H1 (cell line): ENCODE data around the gene SCAMP2. TPM values are rescaled to one million over a fixed set of nuclear protein-coding genes. Genes with fewer than 3 reads are reported as not detected.

Experiments used
- CTCF ChIA-PET: fragments of 300-600 bp; sonication (Branson Sonifier 250); formaldehyde crosslinking; loops from one replicate; lab custom pipeline; 2021; ENCODE audit not compliant: partially characterized antibody; lab: Charles Lee
- POLR2A ChIA-PET: fragments of 300-600 bp; sonication (Branson Sonifier 250); formaldehyde crosslinking; loops from one replicate; lab custom pipeline; 2021; ENCODE audit warnings: inconsistent platforms; ENCODE audit not compliant: partially characterized antibody; lab: Charles Lee
- DNase-seq, 2 experiments: peaks; one replicate each; pipeline versions ENCODE4 v3.0.0 to v3.0.0-alpha.2; 2010 to 2022; ENCODE audit warnings: low spot score in 2 of 2, low read depth in 1 of 2, mixed read lengths in 1 of 2
- FAIRE-seq: peaks from 2 replicates; lab custom pipeline; 2011; peaks lifted over from hg19 to GRCh38; lab: Jason Lieb, UNC
- H2AFZ ChIP-seq: 2 replicates; pipeline ENCODE4 v1.8.1; 2012; ENCODE audit warnings: low read length, inconsistent platforms
- H2AK5ac ChIP-seq: 2 replicates; pipeline ENCODE4 v1.6.1; 2013; ENCODE audit warnings: low read depth, low read length
- H2BK120ac ChIP-seq: replicated peaks from 2 replicates; pipeline ENCODE3; 2013; ENCODE audit warnings: low read depth, low read length, inconsistent platforms
- H2BK12ac ChIP-seq: 2 replicates; pipeline ENCODE4 v1.6.1; 2013; ENCODE audit warnings: low read depth, low read length
- H2BK15ac ChIP-seq: 2 replicates; pipeline ENCODE4 v1.6.1; 2013; ENCODE audit warnings: low read length
- H2BK20ac ChIP-seq: 2 replicates; pipeline ENCODE4 v1.6.1; 2013; ENCODE audit warnings: low read length
- H2BK5ac ChIP-seq: 2 replicates; pipeline ENCODE4 v1.6.1; 2013; ENCODE audit warnings: low read depth, low read length
- H3K14ac ChIP-seq: 2 replicates; pipeline ENCODE4 v1.6.1; 2013; ENCODE audit warnings: inconsistent platforms; ENCODE audit not compliant: insufficient read length
- H3K18ac ChIP-seq: 2 replicates; pipeline ENCODE4 v1.6.1; 2013; ENCODE audit warnings: low read length; ENCODE audit errors: extremely low read depth
- H3K23ac ChIP-seq: 2 replicates; pipeline ENCODE4 v1.6.1; 2013; ENCODE audit warnings: inconsistent platforms; ENCODE audit not compliant: insufficient read length
- H3K23me2 ChIP-seq: 2 replicates; pipeline ENCODE4 v1.6.1; 2013; ENCODE audit warnings: low read depth, low read length
- H3K27ac ChIP-seq: 2 replicates; pipeline ENCODE4 v1.6.1; 2011; ENCODE audit warnings: low read depth, low read length, inconsistent platforms
- H3K27me3 ChIP-seq, 4 experiments: replicated peaks in 1 of 4; 1 replicate in 1 of 4; 2 replicates in 3 of 4; pipeline versions ENCODE4 v1.6.1 to v1.8.1; 2011 to 2013; ENCODE audit warnings: low read length in 3 of 4, mild to moderate bottlenecking in 3 of 4, inconsistent platforms in 2 of 4, mixed read lengths in 2 of 4, moderate library complexity in 1 of 4; ENCODE audit not compliant: control insufficient read depth in 3 of 4, insufficient read depth in 3 of 4; ENCODE audit errors: extremely low read depth in 1 of 4
- H3K36me3 ChIP-seq, 4 experiments: 2 replicates each; pipeline versions ENCODE4 v1.6.1 to v1.8.1; 2011 to 2013; ENCODE audit warnings: mild to moderate bottlenecking in 4 of 4, low read length in 3 of 4, moderate library complexity in 2 of 4, control low read depth in 1 of 4, inconsistent platforms in 1 of 4; ENCODE audit not compliant: insufficient read depth in 4 of 4, control insufficient read depth in 2 of 4
- H3K4ac ChIP-seq: replicated peaks from 2 replicates; pipeline ENCODE3; 2013; ENCODE audit warnings: low read length, low read depth, mixed read lengths, inconsistent platforms; ENCODE audit not compliant: insufficient read length
- H3K4me1 ChIP-seq, 4 experiments: replicated peaks in 1 of 4; 1 replicate in 1 of 4; 2 replicates in 3 of 4; pipeline versions ENCODE4 v1.6.1 to v1.8.1; 2011 to 2013; ENCODE audit warnings: low read length in 3 of 4, inconsistent platforms in 2 of 4, mixed read lengths in 1 of 4; ENCODE audit not compliant: insufficient read depth in 4 of 4, control insufficient read depth in 3 of 4
- H3K4me2 ChIP-seq, 2 experiments: 2 replicates each; pipeline versions ENCODE4 v1.6.1 to v1.8.1; 2011 to 2013; ENCODE audit warnings: low read depth in 2 of 2, low read length in 2 of 2, control low read depth in 1 of 2, inconsistent platforms in 1 of 2, mild to moderate bottlenecking in 1 of 2; ENCODE audit not compliant: insufficient read depth in 1 of 2
- H3K4me3 ChIP-seq, 4 experiments: fragments of 200-600, 300-600 bp in 1 of 4; sonication (generic), shearing (Covaris generic), sonication (Bioruptor Twin) in 1 of 4; 2 replicates each; pipeline versions ENCODE4 v1.5.1 to v1.8.1; 2011 to 2016; ENCODE audit warnings: low read length in 4 of 4, low read depth in 3 of 4, control low read depth in 2 of 4, inconsistent platforms in 2 of 4, mild to moderate bottlenecking in 2 of 4, mixed read lengths in 1 of 4, moderate library complexity in 1 of 4; ENCODE audit not compliant: insufficient read depth in 2 of 4; ENCODE audit errors: extremely low read depth in 1 of 4
- H3K56ac ChIP-seq: replicated peaks from 2 replicates; pipeline ENCODE3; 2013; ENCODE audit warnings: low read depth, mild to moderate bottlenecking, mixed read lengths, low read length, inconsistent platforms; ENCODE audit not compliant: insufficient read length
- H3K79me1 ChIP-seq: 2 replicates; pipeline ENCODE4 v1.6.1; 2013; ENCODE audit warnings: low read depth, low read length, control low read depth
- H3K79me2 ChIP-seq, 2 experiments: 2 replicates each; pipeline versions ENCODE4 v1.6.1 to v1.8.1; 2012 to 2013; ENCODE audit warnings: low read length in 2 of 2, mild to moderate bottlenecking in 2 of 2, inconsistent platforms in 1 of 2; ENCODE audit not compliant: insufficient read depth in 2 of 2, control insufficient read depth in 1 of 2
- H3K9ac ChIP-seq, 4 experiments: replicated peaks in 1 of 4; 1 replicate in 1 of 4; 2 replicates in 3 of 4; pipeline versions ENCODE4 v1.6.1 to v1.8.1; 2011 to 2013; ENCODE audit warnings: low read depth in 3 of 4, low read length in 3 of 4, control low read depth in 2 of 4, mild to moderate bottlenecking in 2 of 4, moderate library complexity in 2 of 4, inconsistent platforms in 1 of 4; ENCODE audit errors: extremely low read depth in 1 of 4
- H3K9me3 ChIP-seq, 2 experiments: 2 replicates each; pipeline versions ENCODE4 v1.6.1 to v1.8.1; 2012 to 2013; ENCODE audit warnings: mild to moderate bottlenecking in 2 of 2, moderate library complexity in 2 of 2, control low read depth in 1 of 2, inconsistent platforms in 1 of 2, low read depth in 1 of 2, low read length in 1 of 2, mixed read lengths in 1 of 2; ENCODE audit not compliant: insufficient read depth in 2 of 2
- H4K20me1 ChIP-seq, 2 experiments: replicated peaks in 1 of 2; 2 replicates each; pipeline versions ENCODE3 to v1.8.1; 2011 to 2013; ENCODE audit warnings: inconsistent platforms in 2 of 2, low read length in 2 of 2, mild to moderate bottlenecking in 1 of 2; ENCODE audit not compliant: insufficient read depth in 2 of 2, control insufficient read depth in 1 of 2
- H4K5ac ChIP-seq: 2 replicates; pipeline ENCODE4 v1.6.1; 2013; ENCODE audit warnings: low read length, low read depth, mixed read lengths, inconsistent platforms; ENCODE audit not compliant: insufficient read length
- H4K8ac ChIP-seq: 2 replicates; pipeline ENCODE4 v1.8.0; 2013; ENCODE audit warnings: mild to moderate bottlenecking, moderate library complexity, low read length, inconsistent platforms; ENCODE audit not compliant: insufficient read depth; ENCODE audit errors: extremely low read depth
- H4K91ac ChIP-seq: replicated peaks from 2 replicates; pipeline ENCODE3; 2013; ENCODE audit warnings: low read length, mixed read lengths, inconsistent platforms; ENCODE audit not compliant: insufficient read length
- ASH2L ChIP-seq: fragments of 200-600, 300-600 bp; sonication (generic); IDR thresholded peaks from one replicate; pipeline ENCODE4 v1.7.1; 2017; ENCODE audit warnings: low read length
- ATF3 ChIP-seq: IDR thresholded peaks from 2 replicates; pipeline ENCODE4 v1.6.1; 2011; ENCODE audit warnings: low read depth, mild to moderate bottlenecking, low read length; ENCODE audit not compliant: insufficient read depth
- BACH1 ChIP-seq: IDR thresholded peaks from 2 replicates; pipeline ENCODE4 v1.6.1; 2012; ENCODE audit warnings: low read length, improper control_type of control experiment
- BRCA1 ChIP-seq: IDR thresholded peaks from 2 replicates; pipeline ENCODE4 v1.6.1; 2012; ENCODE audit warnings: low read depth, low read length, improper control_type of control experiment
- E2F6 ChIP-seq: IDR thresholded peaks from 2 replicates; pipeline ENCODE4 v1.6.1; 2012; ENCODE audit warnings: inconsistent platforms
- EP300 ChIP-seq, 2 experiments: IDR thresholded peaks; 1 replicate in 1 of 2; 2 replicates in 1 of 2; pipeline ENCODE4 v1.6.1; 2011 to 2012; ENCODE audit warnings: low read depth in 2 of 2, low read length in 2 of 2, mild to moderate bottlenecking in 2 of 2, borderline replicate concordance in 1 of 2, inconsistent platforms in 1 of 2, moderate library complexity in 1 of 2
- POLR2A ChIP-seq, 2 experiments: IDR thresholded peaks; 1 replicate in 1 of 2; 2 replicates in 1 of 2; pipeline ENCODE4 v1.6.1; 2011; ENCODE audit warnings: low read depth in 2 of 2, low read length in 2 of 2, mild to moderate bottlenecking in 2 of 2; ENCODE audit errors: control extremely low read depth in 1 of 2
- RAD21 ChIP-seq, 2 experiments: IDR thresholded peaks in 1 of 2; conservative IDR thresholded peaks in 1 of 2; 2 replicates each; pipeline ENCODE4 v1.6.1; 2011; ENCODE audit warnings: low read depth in 2 of 2, low read length in 2 of 2, improper control_type of control experiment in 1 of 2, inconsistent platforms in 1 of 2, mild to moderate bottlenecking in 1 of 2, moderate library complexity in 1 of 2
- SIN3A ChIP-seq, 2 experiments: IDR thresholded peaks in 1 of 2; conservative IDR thresholded peaks in 1 of 2; 2 replicates each; pipeline ENCODE4 v1.6.1; 2011 to 2012; ENCODE audit warnings: low read length in 2 of 2, improper control_type of control experiment in 1 of 2, low read depth in 1 of 2, mild to moderate bottlenecking in 1 of 2
- SP1 ChIP-seq: IDR thresholded peaks from 2 replicates; pipeline ENCODE4 v1.6.1; 2011; ENCODE audit warnings: low read depth, low read length
- TAF7 ChIP-seq: optimal IDR thresholded peaks from 2 replicates; pipeline ENCODE3; 2011; ENCODE audit warnings: low read depth, mild to moderate bottlenecking, inconsistent platforms, low read length, moderate library complexity, borderline replicate concordance
- TBP ChIP-seq: IDR thresholded peaks from 2 replicates; pipeline ENCODE4 v1.6.1; 2011; ENCODE audit warnings: low read depth, low read length, improper control_type of control experiment
- TCF12 ChIP-seq: IDR thresholded peaks from 2 replicates; pipeline ENCODE4 v1.6.1; 2011; ENCODE audit warnings: low read depth, mild to moderate bottlenecking, low read length
- WGBS, 2 experiments: shearing (Covaris generic) in 1 of 2; methylation state at CpG; one replicate each; pipeline versions ENCODE4 v1.1.6 to v1.1.7; 2013 to 2015; ENCODE audit warnings: low lambda C conversion rate in 2 of 2, mixed read lengths in 2 of 2, inconsistent platforms in 1 of 2, low coverage in 1 of 2, missing lambda C conversion rate in 1 of 2; ENCODE audit not compliant: insufficient replicate concordance in 2 of 2, insufficient coverage in 1 of 2, insufficient read length in 1 of 2; ENCODE audit errors: extremely low coverage in 1 of 2, missing lambda C conversion rate in 1 of 2; 5-methylcytosine and 5-hydroxymethylcytosine counted together
- polyA plus RNA-seq, 7 experiments: library from polyadenylated mRNA; depleted of rRNA in 3 of 7; stranded (reverse) in 5 of 7; unstranded in 2 of 7; fragments of >200 nt in 5 of 7; fragments of 200-250 nt in 2 of 7; gene quantifications; 1 replicate in 5 of 7; 2 replicates in 1 of 7; 4 replicates in 1 of 7; pipeline versions ENCODE4 v1.2.1 to v1.2.3, GENCODE V29; 2011 to 2013; ENCODE audit warnings: missing spikeins in 2 of 7, mixed read lengths in 2 of 7
- total RNA-seq: library from RNA; stranded (reverse); fragmentation: NEBNext Ultra II Directional; extraction: Animal tissue kit (Norgen Biotek cat#: 25700); gene quantifications from 2 replicates; pipeline ENCODE4 v1.2.1, GENCODE V29; 2021

The SCAMP2 gene
- total and polyA plus RNA-seq, 2 of the 8 experiments (the other 6 are each of a cell fraction or from before 2014, with no cell fraction given) = 41.7 to 131 TPM

GRCh38 chr15:74878273-74878672 is 5.1 kb upstream of the SCAMP2 start:
- H3K56ac ChIP-seq = no peak overlapping the region
- no peak overlapping the region for H4K5ac ChIP-seq
- no peaks in the 10 kb centered on the region for H4K20me1 ChIP-seq
- H3K23me2 ChIP-seq = peaks cover 5% of the 10 kb centered on the region; the same call in 1 of the 2 replicates
- no peaks in the 10 kb centered on the region for H3K79me2 ChIP-seq
- no peak overlapping the region for H3K4me2 ChIP-seq
- 75% methylated on average over 4 of the region's 4 CpGs; no CpG with 5 or more reads in 1 of the 2 experiments for WGBS, 2 experiments
- no peak overlapping the region for H3K4ac ChIP-seq
- peaks cover 0 to 3% (median 3%) of the 10 kb centered on the region in 4 experiments; a peak in 3 of 7 replicates for H3K4me1 ChIP-seq
- DNase-seq (no peak), FAIRE-seq (no peak)
- no peaks in the 10 kb centered on the region for H3K27me3 ChIP-seq
- H3K4me3 ChIP-seq = no peak overlapping the region
- H3K9me3 ChIP-seq = no peaks in the 10 kb centered on the region
- no peak overlapping the region for H4K8ac ChIP-seq
- CTCF ChIA-PET = interaction anchor here (0.8 to 2.0 kb wide), 2 partner anchors 23 to 26 kb away, joined by 3 to 13 read pairs; no protein-coding TSS in a partner anchor
- H3K14ac ChIP-seq = no peak overlapping the region
- H3K23ac ChIP-seq = no peak overlapping the region
- no peak overlapping the region for H3K27ac ChIP-seq
- H2BK5ac ChIP-seq = no peak overlapping the region
- no peak overlapping the region for H2AK5ac ChIP-seq
- H3K79me1 ChIP-seq = no peaks in the 10 kb centered on the region
- H2BK12ac ChIP-seq = no peak overlapping the region
- H4K91ac ChIP-seq = no peak overlapping the region
- no peaks in the 10 kb centered on the region for H3K36me3 ChIP-seq
- H2BK20ac ChIP-seq = no peak overlapping the region
- H2BK15ac ChIP-seq = no peak overlapping the region
- H3K18ac ChIP-seq = no peak overlapping the region
- no peak overlapping the region for H2AFZ ChIP-seq
- H2BK120ac ChIP-seq = no peak overlapping the region
- no peak overlapping the region for H3K9ac ChIP-seq
- POLR2A ChIA-PET = interaction anchor here (0.7 to 1.2 kb wide), 5 partner anchors 13 to 60 kb away, joined by 3 to 4 read pairs (median 3); partner anchors contain the start of gene COX5A
- TF ChIP-seq EP300 (IDR thresholded peaks at IDR 0.05; ENCODE audit: borderline replicate concordance in 1 of 2, low read depth in 2 of 2, low read length in 2 of 2) (no peak), E2F6 (no peak), BRCA1 (no peak), RAD21 (IDR thresholded peaks at IDR 0.05 in 1 of 2, conservative IDR thresholded peaks at IDR 0.05 in 1 of 2; ENCODE audit: low read depth in 2 of 2, low read length in 2 of 2) (no peak), TCF12 (no peak), POLR2A (IDR thresholded peaks at IDR 0.05; ENCODE audit: control extremely low read depth in 1 of 2, low read depth in 2 of 2, low read length in 2 of 2) (no peak), TAF7 (no peak), ASH2L (no peak), SIN3A (conservative IDR thresholded peaks at IDR 0.05 in 1 of 2, IDR thresholded peaks at IDR 0.05 in 1 of 2; ENCODE audit: low read depth in 1 of 2, low read length in 2 of 2) (no peak), TBP (no peak), SP1 (no peak), BACH1 (no peak), ATF3 (no peak)
